ENCODE measurements around the gene PTPRT.

Gene PTPRT

GRCh38 chr20:43220612-43221011 is 30.9 kb upstream of the PTPRT start:
- DNase-seq (ENCODE audit: low spot score) = no peak
- peak overlapping the region; percentile 39 to 54 for H3K27ac ChIP-seq
- TF ChIP-seq CTCF (IDR thresholded peaks at IDR 0.05) = no peak
- H3K4me3 ChIP-seq = no peak overlapping the region

- DNase-seq (ENCODE audit: low spot score) = no peak
- no peak overlapping the region for H3K27ac ChIP-seq
- no peak overlapping the region for H3K4me3 ChIP-seq
- TF ChIP-seq CTCF (IDR thresholded peaks at IDR 0.05) = no peak
These were observed 21.2 kb upstream of the PTPRT start for GRCh38 chr20:43210901-43211300.

GRCh38 chr20:43209831-43210230 is 20.1 kb upstream of the PTPRT start:
- no peak for DNase-seq (ENCODE audit: low spot score)
- H3K27ac ChIP-seq = no peak overlapping the region
- TF ChIP-seq CTCF (IDR thresholded peaks at IDR 0.05) = no peak
- H3K4me3 ChIP-seq = no peak overlapping the region

- TF ChIP-seq CTCF (IDR thresholded peaks at IDR 0.05) = no peak
- DNase-seq (ENCODE audit: low spot score) = no peak
- Histone ChIP-seq H3K4me3 (no peak overlapping the region), H3K27ac (no peak overlapping the region)
These were observed 16.0 kb upstream of the PTPRT start for GRCh38 chr20:43205699-43206098.

GRCh38 chr20:43202100-43202499 is 12.4 kb upstream of the PTPRT start:
- Histone ChIP-seq H3K4me3 (no peak overlapping the region), H3K27ac (no peak overlapping the region)
- no peak for TF ChIP-seq CTCF (IDR thresholded peaks at IDR 0.05)
- DNase-seq (ENCODE audit: low spot score) = no peak

GRCh38 chr20:43198607-43199006 is 8.9 kb upstream of the PTPRT start:
- no peak overlapping the region for H3K4me3 ChIP-seq
- TF ChIP-seq CTCF (IDR thresholded peaks at IDR 0.05) = no peak
- H3K27ac ChIP-seq = no peak overlapping the region
- DNase-seq (ENCODE audit: low spot score) = no peak

- no peak for TF ChIP-seq CTCF (IDR thresholded peaks at IDR 0.05)
- no peak overlapping the region for H3K27ac ChIP-seq
- no peak overlapping the region for H3K4me3 ChIP-seq
- no peak for DNase-seq (ENCODE audit: low spot score)
These were observed 6.5 kb upstream of the PTPRT start for GRCh38 chr20:43196243-43196642.
